Cardiac fibroblast (primary cell): ENCODE data around the gene APH1B.

Experiments used
- DNase-seq, 2 donors: peaks; one replicate each; pipeline versions ENCODE4 v3.0.0 to v3.0.0-alpha.2; 2010; ENCODE audit warnings: low read depth in 2 of 2
- H3K4me3 ChIP-seq, 2 donors: replicated peaks in 1 of 2; 1 replicate in 1 of 2; 2 replicates in 1 of 2; pipeline ENCODE4 v1.5.1; 2011; ENCODE audit warnings: low read depth in 2 of 2, low read length in 2 of 2, mild to moderate bottlenecking in 2 of 2, moderate library complexity in 1 of 2
- CTCF ChIP-seq: IDR thresholded peaks from one replicate; pipeline ENCODE4 v1.5.1; 2011; ENCODE audit warnings: low read depth, mild to moderate bottlenecking, low read length, inconsistent platforms

APH1B gene

DNA sequence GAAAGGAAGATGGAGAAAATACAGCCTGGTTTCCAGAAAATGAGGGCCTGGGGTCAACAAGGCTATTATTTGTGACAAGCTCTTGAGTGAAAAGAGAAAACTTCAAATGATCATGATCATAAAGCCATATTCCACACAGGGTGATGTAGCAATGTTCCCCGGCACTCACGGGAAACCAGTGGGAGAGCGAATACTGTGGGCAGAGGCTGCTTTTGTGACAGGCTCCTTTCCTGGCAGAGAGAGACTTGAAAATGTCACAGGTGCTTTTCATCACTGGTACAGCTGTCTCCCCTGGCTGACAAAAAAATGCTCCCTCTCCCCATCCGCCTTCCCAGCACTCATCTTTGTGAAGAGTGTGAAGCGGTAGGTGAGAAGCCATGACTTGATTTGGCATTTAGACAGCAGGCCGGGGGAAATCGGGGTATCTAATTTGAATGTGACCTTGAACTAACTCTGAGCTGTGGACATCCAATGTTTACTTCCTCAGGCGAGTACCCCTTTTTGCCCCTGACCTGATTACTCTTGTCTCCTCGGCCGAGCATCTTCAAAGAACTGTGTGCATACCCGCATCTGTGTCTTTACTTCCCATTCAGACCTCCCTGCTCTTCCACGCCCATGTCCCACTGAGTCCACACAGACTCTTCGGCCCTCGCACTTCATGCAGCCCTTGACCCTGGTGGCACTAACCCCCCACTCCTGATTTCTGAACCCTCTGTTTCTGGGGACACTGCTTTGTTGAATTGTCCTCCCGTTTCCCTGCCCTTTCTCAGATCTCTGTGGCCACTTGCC, 81.0 kb downstream of the APH1B start:
- H3K4me3 ChIP-seq = no peak overlapping the region
- no peak for DNase-seq
- no peak for TF ChIP-seq CTCF
